PC-3 (cell line): ENCODE results near the gene CCL13. TPM values are rescaled to one million over a fixed set of nuclear protein-coding genes. Genes with fewer than 3 reads are reported as not detected.

ENCODE experiments used
- ATAC-seq: fragments of 200-7000 bp; cut with Tn5 transposase; 2 replicates; pipeline ENCODE4 v1.9.1; 2020; ENCODE audit warnings: mild to moderate bottlenecking, moderate library complexity
- BruUV-seq: library from RNA; stranded (reverse); fragments of 400-500 nt; replicated peaks from 2 replicates; lab custom pipeline; 2021; lab: Mats Ljungman, UMichigan
- CTCF ChIA-PET: fragments of 300-600 bp; sonication (Branson Sonifier 250); formaldehyde crosslinking; loops from one replicate; lab custom pipeline; 2022; ENCODE audit warnings: antibody characterized with exemption; lab: Charles Lee
- POLR2A ChIA-PET: fragments of 300-600 bp; sonication (Branson Sonifier 250); formaldehyde crosslinking; loops from one replicate; lab custom pipeline; 2022; ENCODE audit warnings: antibody characterized with exemption; ENCODE audit not compliant: unreplicated experiment; lab: Charles Lee
- DNase-seq: peaks from one replicate; pipeline ENCODE4 v3.0.0-alpha.2; 2015
- H2AFZ ChIP-seq: fragments of 300-600 bp; sonication (generic); 2 replicates; pipeline ENCODE4 v1.6.0; 2016; ENCODE audit warnings: antibody characterized with exemption, low read length
- H3F3A ChIP-seq: fragments of 300-600 bp; sonication (generic); one replicate; pipeline ENCODE4 v1.6.0; 2017; ENCODE audit warnings: antibody characterized with exemption, low read length, control low read depth, mild to moderate bottlenecking; ENCODE audit not compliant: unreplicated experiment
- H3K27ac ChIP-seq: fragments of 300-600 bp; sonication (generic); 2 replicates; pipeline ENCODE4 v1.5.1; 2016; ENCODE audit warnings: mild to moderate bottlenecking, low read length
- H3K27me3 ChIP-seq: fragments of 300-600 bp; sonication (generic); 2 replicates; pipeline ENCODE4 v1.6.1; 2016; ENCODE audit warnings: low read length, mixed read lengths
- H3K36me3 ChIP-seq: fragments of 300-600 bp; sonication (generic); 2 replicates; pipeline ENCODE4 v1.6.1; 2016; ENCODE audit warnings: low read depth, mixed run types, low read length, mixed read lengths
- H3K4me1 ChIP-seq: fragments of 300-600 bp; sonication (generic); 2 replicates; pipeline ENCODE4 v1.5.1; 2016; ENCODE audit warnings: low read length; ENCODE audit not compliant: insufficient read depth
- H3K4me2 ChIP-seq: fragments of 300-600 bp; sonication (generic); 2 replicates; pipeline ENCODE4 v1.6.0; 2016; ENCODE audit warnings: low read length
- H3K4me3 ChIP-seq: fragments of 300-600 bp; sonication (generic); 2 replicates; pipeline ENCODE4 v1.5.1; 2016; ENCODE audit warnings: mild to moderate bottlenecking, low read length, mixed read lengths
- H3K79me2 ChIP-seq: fragments of 300-600 bp; sonication (generic); 2 replicates; pipeline ENCODE4 v1.6.1; 2017; ENCODE audit warnings: low read length, mixed read lengths
- H3K9ac ChIP-seq: fragments of 300-600 bp; sonication (generic); 2 replicates; pipeline ENCODE4 v1.6.0; 2016; ENCODE audit warnings: mild to moderate bottlenecking, low read length
- H3K9me2 ChIP-seq: fragments of 300-600 bp; sonication (generic); replicated peaks from 2 replicates; pipeline ENCODE4 v1.6.1; 2016; ENCODE audit warnings: mixed run types, low read length, mixed read lengths
- H3K9me3 ChIP-seq: fragments of 300-600 bp; sonication (generic); 2 replicates; pipeline ENCODE4 v1.6.1; 2016; ENCODE audit warnings: low read length, mixed read lengths
- H4K20me1 ChIP-seq: fragments of 300-600 bp; sonication (generic); 2 replicates; pipeline ENCODE4 v1.6.1; 2016; ENCODE audit warnings: low read length, mixed read lengths
- CTCF ChIP-seq: fragments of 300-600 bp; sonication (generic); conservative IDR thresholded peaks from 2 replicates; pipeline ENCODE4 v1.5.1; 2017; ENCODE audit warnings: antibody characterized with exemption, low read depth, mild to moderate bottlenecking, low read length
- EZH2 ChIP-seq: fragments of 300-600 bp; sonication (generic); IDR thresholded peaks from one replicate; pipeline ENCODE4 v1.6.1; 2017; ENCODE audit warnings: antibody characterized with exemption, mild to moderate bottlenecking, low read length; ENCODE audit not compliant: unreplicated experiment
- EZH2phosphoT487 ChIP-seq: fragments of 300-600 bp; sonication (generic); IDR thresholded peaks from 2 replicates; pipeline ENCODE4 v1.6.1; 2018; ENCODE audit warnings: mild to moderate bottlenecking, antibody characterized with exemption, low read length, borderline replicate concordance
- intact Hi-C: fragments of 100-400 bp; cut with micrococcal nuclease; formaldehyde crosslinking; loops from 2 replicates; pipeline ENCODE4 v1.9.0; 2023
- total RNA-seq: library from RNA; depleted of rRNA; stranded (reverse); fragments of >200 nt; gene quantifications from 2 replicates; pipeline ENCODE4 v1.2.3, GENCODE V29; 2014

Gene CCL13
- total RNA-seq, 1 experiment from 2014 or later, result not detected

GRCh38 chr17:34383216-34383615, 26.9 kb downstream of the CCL13 start:
- BruUV-seq, result no TSS peak
- no peak overlapping the region for H3K27ac ChIP-seq
- intact Hi-C loops, result no loop called here
- ATAC-seq (no peak), DNase-seq (no peak)
- no peak overlapping the region for H3K4me3 ChIP-seq
- H2AFZ ChIP-seq, result no peak overlapping the region
- no peaks in the 10 kb centered on the region for H4K20me1 ChIP-seq
- H3K36me3 ChIP-seq, result no peaks in the 10 kb centered on the region
- H3F3A ChIP-seq, result no peaks in the 10 kb centered on the region
- TF ChIP-seq EZH2 (no peak), EZH2phosphoT487 (no peak), CTCF (no peak)
- no peaks in the 10 kb centered on the region for H3K27me3 ChIP-seq
- no peaks in the 10 kb centered on the region for H3K9me3 ChIP-seq
- no peaks in the 10 kb centered on the region for H3K79me2 ChIP-seq
- no peaks in the 10 kb centered on the region for H3K9me2 ChIP-seq
- POLR2A ChIA-PET, result no interaction called here
- H3K9ac ChIP-seq, result no peak overlapping the region
- no peak overlapping the region for H3K4me2 ChIP-seq
- no peaks in the 10 kb centered on the region for H3K4me1 ChIP-seq
- CTCF ChIA-PET, result no interaction called here

GRCh38 chr17:34384271-34384670, 28.0 kb downstream of the CCL13 start:
- no peak overlapping the region for H3K4me3 ChIP-seq
- H3K27ac ChIP-seq, result no peak overlapping the region
- no TSS peak for BruUV-seq
- H3K79me2 ChIP-seq, result no peaks in the 10 kb centered on the region
- TF ChIP-seq CTCF (no peak), EZH2 (no peak), EZH2phosphoT487 (no peak)
- no peaks in the 10 kb centered on the region for H3K36me3 ChIP-seq
- H4K20me1 ChIP-seq, result no peaks in the 10 kb centered on the region
- no peaks in the 10 kb centered on the region for H3F3A ChIP-seq
- no peak overlapping the region for H3K9ac ChIP-seq
- no peaks in the 10 kb centered on the region for H3K4me1 ChIP-seq
- intact Hi-C loops, result no loop called here
- ChIA-PET POLR2A (no interaction called here), CTCF (no interaction called here)
- no peak for DNase-seq
- H3K9me3 ChIP-seq, result no peaks in the 10 kb centered on the region
- H3K4me2 ChIP-seq, result no peak overlapping the region
- no peaks in the 10 kb centered on the region for H3K27me3 ChIP-seq
- no peaks in the 10 kb centered on the region for H3K9me2 ChIP-seq
- H2AFZ ChIP-seq, result no peak overlapping the region
- ATAC-seq, result no peak

- ChIA-PET POLR2A (no interaction called here), CTCF (no interaction called here)
- Histone ChIP-seq H3K36me3 (no peaks in the 10 kb centered on the region), H3K9ac (no peak overlapping the region), H3K4me2 (no peak overlapping the region), H2AFZ (no peak overlapping the region), H3K9me3 (no peaks in the 10 kb centered on the region), H3K4me3 (no peak overlapping the region), H3K4me1 (no peaks in the 10 kb centered on the region), H4K20me1 (no peaks in the 10 kb centered on the region), H3F3A (no peaks in the 10 kb centered on the region), H3K27ac (no peak overlapping the region), H3K27me3 (no peaks in the 10 kb centered on the region), H3K79me2 (no peaks in the 10 kb centered on the region), H3K9me2 (no peaks in the 10 kb centered on the region)
- no peak for DNase-seq
- TF ChIP-seq EZH2phosphoT487 (no peak), CTCF (no peak), EZH2 (no peak)
- BruUV-seq, result no TSS peak
- no peak for ATAC-seq
- intact Hi-C loops, result no loop called here
These were observed 28.7 kb downstream of the CCL13 start for GRCh38 chr17:34384822-34385605.
